ENCODE measurements around the gene HOXB8.

DNA sequence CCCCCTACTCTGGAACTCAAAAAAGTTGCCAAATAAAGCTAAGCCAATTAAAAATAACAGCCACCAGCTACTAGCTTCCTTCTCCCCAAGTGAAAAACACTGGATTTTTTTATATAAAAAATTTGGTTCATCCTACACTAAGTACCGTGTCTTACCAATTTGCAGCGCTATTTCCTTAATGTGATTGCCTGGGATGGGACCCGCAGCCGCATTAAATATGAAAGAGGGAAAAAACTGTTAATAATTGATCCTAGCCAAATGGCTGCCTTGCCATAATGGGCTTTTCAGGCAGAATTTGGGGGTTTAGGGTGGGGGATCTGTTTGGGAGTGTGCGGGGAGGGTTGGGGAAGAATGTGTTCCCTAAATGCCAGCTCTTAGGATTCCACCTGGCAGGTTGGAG, 9.0 kb upstream of the HOXB8 start:
- TF ChIP-seq, protein P1, sequence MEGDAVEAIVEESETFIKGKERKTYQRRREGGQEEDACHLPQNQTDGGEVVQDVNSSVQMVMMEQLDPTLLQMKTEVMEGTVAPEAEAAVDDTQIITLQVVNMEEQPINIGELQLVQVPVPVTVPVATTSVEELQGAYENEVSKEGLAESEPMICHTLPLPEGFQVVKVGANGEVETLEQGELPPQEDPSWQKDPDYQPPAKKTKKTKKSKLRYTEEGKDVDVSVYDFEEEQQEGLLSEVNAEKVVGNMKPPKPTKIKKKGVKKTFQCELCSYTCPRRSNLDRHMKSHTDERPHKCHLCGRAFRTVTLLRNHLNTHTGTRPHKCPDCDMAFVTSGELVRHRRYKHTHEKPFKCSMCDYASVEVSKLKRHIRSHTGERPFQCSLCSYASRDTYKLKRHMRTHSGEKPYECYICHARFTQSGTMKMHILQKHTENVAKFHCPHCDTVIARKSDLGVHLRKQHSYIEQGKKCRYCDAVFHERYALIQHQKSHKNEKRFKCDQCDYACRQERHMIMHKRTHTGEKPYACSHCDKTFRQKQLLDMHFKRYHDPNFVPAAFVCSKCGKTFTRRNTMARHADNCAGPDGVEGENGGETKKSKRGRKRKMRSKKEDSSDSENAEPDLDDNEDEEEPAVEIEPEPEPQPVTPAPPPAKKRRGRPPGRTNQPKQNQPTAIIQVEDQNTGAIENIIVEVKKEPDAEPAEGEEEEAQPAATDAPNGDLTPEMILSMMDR (conservative IDR thresholded peaks at IDR 0.05): no peak
- TF ChIP-seq EZH2 (IDR thresholded peaks at IDR 0.05; ENCODE audit: low read depth): no peak
